Measurements from ENCODE around the gene ZNF608.

DNA sequence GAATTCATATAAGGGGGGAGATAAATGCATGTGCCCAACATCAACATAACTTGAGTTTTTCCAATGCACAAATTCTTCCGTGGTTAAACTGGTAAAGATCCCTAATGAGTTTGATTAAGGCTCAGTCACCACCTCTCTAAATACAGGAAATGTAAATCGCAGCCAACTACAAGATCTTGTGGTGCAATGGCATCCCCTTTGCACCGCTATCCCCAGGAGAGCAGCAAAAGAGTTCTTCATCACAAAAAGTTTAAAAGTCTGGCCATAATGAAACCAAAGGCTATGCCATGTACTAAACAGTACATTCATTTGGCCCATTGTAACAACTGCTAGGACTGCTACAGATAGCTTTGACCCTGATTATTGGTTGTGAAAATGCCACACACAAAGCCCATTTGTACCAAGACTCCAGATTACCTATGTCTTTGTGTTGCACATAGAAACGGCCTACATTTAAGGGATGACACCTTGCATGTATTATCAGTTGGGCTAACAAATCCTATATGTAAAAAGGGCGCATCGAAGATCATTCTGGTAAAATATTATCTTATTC lies 44.5 kb downstream of the ZNF608 start:
- TF ChIP-seq CTCF (conservative IDR thresholded peaks at IDR 0.05; ENCODE audit: low read length) (no peak), EZH2phosphoT487 (IDR thresholded peaks at IDR 0.05; ENCODE audit: borderline replicate concordance, low read depth, low read length) (no peak)
